ELR (cell line): ENCODE results near the gene DDX1.

ENCODE experiments used
- DNase-seq: peaks from one replicate; pipeline ENCODE4 v3.0.0-alpha.2; 2015; ENCODE audit warnings: low read depth

Gene DDX1

GRCh38 chr2:15630121-15630977 is 38.7 kb downstream of the DDX1 start:
- DNase-seq = no peak

GRCh38 chr2:15630978-15631719 is 39.5 kb downstream of the DDX1 start:
- no peak for DNase-seq

- DNase-seq = no peak
These were observed 40.2 kb downstream of the DDX1 start for GRCh38 chr2:15631883-15632282.

- DNase-seq = no peak
These were observed 41.6 kb downstream of the DDX1 start for GRCh38 chr2:15633043-15633970.

GRCh38 chr2:15633971-15634346 is 42.3 kb downstream of the DDX1 start:
- no peak for DNase-seq

- no peak for DNase-seq
These were observed 43.3 kb downstream of the DDX1 start for GRCh38 chr2:15634846-15635490.

GRCh38 chr2:15636972-15637785 is 45.5 kb downstream of the DDX1 start:
- DNase-seq = peak; percentile 65

GRCh38 chr2:15638720-15639119 is 47.1 kb downstream of the DDX1 start:
- peak; percentile 37 for DNase-seq

- no peak for DNase-seq
These were observed 47.9 kb downstream of the DDX1 start for GRCh38 chr2:15639323-15640251.

GRCh38 chr2:15640261-15640711 is 48.6 kb downstream of the DDX1 start:
- DNase-seq = peak; percentile 72

- no peak for DNase-seq
These were observed 49.1 kb downstream of the DDX1 start for GRCh38 chr2:15640784-15641183.

GRCh38 chr2:15641530-15641982 is 49.9 kb downstream of the DDX1 start:
- DNase-seq = no peak

- no peak for DNase-seq
These were observed 50.5 kb downstream of the DDX1 start for GRCh38 chr2:15642011-15642814.

- DNase-seq = no peak
These were observed 51.3 kb downstream of the DDX1 start for GRCh38 chr2:15642815-15643500.

GRCh38 chr2:15643791-15644585 is 52.3 kb downstream of the DDX1 start:
- DNase-seq = no peak

- DNase-seq = no peak
These were observed 53.6 kb downstream of the DDX1 start for GRCh38 chr2:15645300-15645699.

GRCh38 chr2:15645720-15646385 is 54.2 kb downstream of the DDX1 start:
- DNase-seq = no peak
